Measurements from ENCODE around the gene PRDM1. TPM values are rescaled to one million over a fixed set of nuclear protein-coding genes. Genes with fewer than 3 reads are reported as not detected.

Gene PRDM1
- total and polyA plus RNA-seq, 12 donors, result 0.32 to 11.2 (median 1.9) TPM

GRCh38 chr6:106094964-106095335 is 8.8 kb downstream of the PRDM1 start:
- Histone ChIP-seq H3K4me1 (peaks cover 0 to 79% (median 7%) of the 10 kb centered on the region in 9 donors), H3K36me3 (peaks cover 0 to 30% (median 0%) of the 10 kb centered on the region in 9 donors), H3K27ac (peak overlapping the region in 2 of 10 donors; percentile 33 to 38), H3K9me3 (no peaks in the 10 kb centered on the region), H3K4me3 (no peak overlapping the region), H3K27me3 (peaks cover 0 to 58% (median 17%) of the 10 kb centered on the region in 7 donors)
- no peak for TF ChIP-seq CTCF (IDR thresholded peaks at IDR 0.05)
- ATAC-seq (no peak), DNase-seq (no peak)
- WGBS, 2 donors, result 93 to 95% methylated on average over 2 of the region's 2 CpGs
- intact Hi-C loops (cut with DNase I), result loop anchor here in 2 of 10 donors (10.0 kb wide), 1 partner anchor 130 kb away; no protein-coding TSS in a partner anchor

- H3K4me3 ChIP-seq, result peak overlapping the region; percentile 19 to 56 (median 48)
- DNase-seq, result no peak
- peaks cover 0 to 58% (median 9%) of the 10 kb centered on the region in 9 donors for H3K4me1 ChIP-seq
- H3K36me3 ChIP-seq, result peaks cover 0 to 44% (median 0%) of the 10 kb centered on the region in 9 donors
- ATAC-seq, result peak in 7 of 8 donors; percentile 42 to 77 (median 63)
- no peak for TF ChIP-seq CTCF (IDR thresholded peaks at IDR 0.05)
- intact Hi-C loops (cut with DNase I), result loop anchor here in 2 of 10 donors (10.0 kb wide), 1 partner anchor 127 kb away; no protein-coding TSS in a partner anchor
- peaks cover 0 to 61% (median 17%) of the 10 kb centered on the region in 7 donors for H3K27me3 ChIP-seq
- peak overlapping the region; percentile 37 to 89 (median 74) for H3K27ac ChIP-seq
- 29 to 33% methylated on average over 19 of the region's 19 CpGs for WGBS, 2 donors
- H3K9me3 ChIP-seq, result no peaks in the 10 kb centered on the region
Observed at GRCh38 chr6:106097411-106098231, 11.5 kb downstream of the PRDM1 start.

GRCh38 chr6:106098383-106099234 is 12.5 kb downstream of the PRDM1 start:
- TF ChIP-seq CTCF (IDR thresholded peaks at IDR 0.05), result no peak
- intact Hi-C loops (cut with DNase I), result loop anchor here in 2 of 10 donors (10.0 kb wide), 1 partner anchor 126 kb away; no protein-coding TSS in a partner anchor
- H3K27me3 ChIP-seq, result peaks cover 0 to 71% (median 17%) of the 10 kb centered on the region in 7 donors
- H3K9me3 ChIP-seq, result no peaks in the 10 kb centered on the region
- DNase-seq, result peak in 1 of 2 donors; percentile 50
- peak overlapping the region; percentile 19 to 56 (median 48) for H3K4me3 ChIP-seq
- H3K36me3 ChIP-seq, result peaks cover 0 to 44% (median 0%) of the 10 kb centered on the region in 9 donors
- 44 to 45% methylated on average over 19 of the region's 19 CpGs for WGBS, 2 donors
- peak overlapping the region; percentile 37 to 89 (median 74) for H3K27ac ChIP-seq
- H3K4me1 ChIP-seq, result peaks cover 0 to 59% (median 10%) of the 10 kb centered on the region in 9 donors
- ATAC-seq, result peak; percentile 62 to 92 (median 74)

GRCh38 chr6:106099235-106099537 is 13.1 kb downstream of the PRDM1 start:
- TF ChIP-seq CTCF (IDR thresholded peaks at IDR 0.05), result no peak
- 52 to 60% methylated on average over 7 of the region's 7 CpGs for WGBS, 2 donors
- Histone ChIP-seq H3K9me3 (no peaks in the 10 kb centered on the region), H3K27ac (peak overlapping the region; percentile 25 to 89 (median 74)), H3K4me1 (peaks cover 0 to 57% (median 6%) of the 10 kb centered on the region in 9 donors), H3K36me3 (peaks cover 0 to 46% (median 0%) of the 10 kb centered on the region in 9 donors), H3K27me3 (peaks cover 0 to 72% (median 17%) of the 10 kb centered on the region in 7 donors), H3K4me3 (peak overlapping the region in 9 of 10 donors; percentile 4 to 56 (median 48))
- intact Hi-C loops (cut with DNase I), result loop anchor here in 2 of 10 donors (10.0 kb wide), 1 partner anchor 126 kb away; no protein-coding TSS in a partner anchor
- ATAC-seq, result no peak
- DNase-seq, result no peak

Measured in heart right ventricle (tissue), 16 donors.